CD4-positive, alpha-beta T cell treated with Interferon alpha-2 for 1 hour (primary cell): ENCODE measurements around the gene ATXN7L2.
"Not testable (repeated sequence)": the region's sequence is repeated elsewhere in the genome, so short reads cannot be mapped to it uniquely, and the experiment has no call there.

Experiments
- DNase-seq, 2 donors: peaks; one replicate each; pipeline ENCODE4 v3.0.0-alpha.2; 2020 to 2022

ATXN7L2 gene, protein sequence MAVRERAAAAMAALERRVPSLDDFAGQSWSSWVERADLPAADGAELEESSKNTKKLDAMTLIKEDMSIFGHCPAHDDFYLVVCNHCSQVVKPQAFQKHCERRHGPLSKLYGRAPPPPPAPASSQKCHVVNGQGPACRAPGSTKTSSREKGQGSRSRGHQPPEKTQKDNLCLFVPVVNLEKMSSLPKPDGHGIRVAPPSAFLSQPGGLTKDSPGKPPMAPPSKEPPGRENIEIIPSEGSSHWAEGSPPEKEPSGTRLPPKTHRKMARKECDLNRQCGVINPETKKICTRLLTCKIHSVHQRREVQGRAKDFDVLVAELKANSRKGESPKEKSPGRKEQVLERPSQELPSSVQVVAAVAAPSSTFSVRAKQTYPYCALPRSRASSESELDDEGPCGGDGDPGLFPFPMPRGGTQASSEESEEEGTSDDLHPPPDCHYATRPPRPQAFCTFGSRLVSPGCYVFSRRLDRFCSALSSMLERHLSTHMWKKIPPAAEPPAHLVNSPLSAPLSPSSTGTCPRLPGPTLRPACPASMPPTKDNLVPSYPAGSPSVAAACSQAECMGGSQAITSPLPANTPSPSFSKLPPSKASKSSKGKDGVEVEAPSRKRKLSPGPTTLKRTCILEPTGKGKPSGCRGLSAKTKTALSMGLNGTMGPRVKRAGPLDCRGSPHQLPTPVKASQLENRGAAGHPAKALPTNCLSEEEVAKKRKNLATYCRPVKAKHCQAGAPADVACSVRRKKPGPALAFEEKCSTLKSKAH

DNA sequence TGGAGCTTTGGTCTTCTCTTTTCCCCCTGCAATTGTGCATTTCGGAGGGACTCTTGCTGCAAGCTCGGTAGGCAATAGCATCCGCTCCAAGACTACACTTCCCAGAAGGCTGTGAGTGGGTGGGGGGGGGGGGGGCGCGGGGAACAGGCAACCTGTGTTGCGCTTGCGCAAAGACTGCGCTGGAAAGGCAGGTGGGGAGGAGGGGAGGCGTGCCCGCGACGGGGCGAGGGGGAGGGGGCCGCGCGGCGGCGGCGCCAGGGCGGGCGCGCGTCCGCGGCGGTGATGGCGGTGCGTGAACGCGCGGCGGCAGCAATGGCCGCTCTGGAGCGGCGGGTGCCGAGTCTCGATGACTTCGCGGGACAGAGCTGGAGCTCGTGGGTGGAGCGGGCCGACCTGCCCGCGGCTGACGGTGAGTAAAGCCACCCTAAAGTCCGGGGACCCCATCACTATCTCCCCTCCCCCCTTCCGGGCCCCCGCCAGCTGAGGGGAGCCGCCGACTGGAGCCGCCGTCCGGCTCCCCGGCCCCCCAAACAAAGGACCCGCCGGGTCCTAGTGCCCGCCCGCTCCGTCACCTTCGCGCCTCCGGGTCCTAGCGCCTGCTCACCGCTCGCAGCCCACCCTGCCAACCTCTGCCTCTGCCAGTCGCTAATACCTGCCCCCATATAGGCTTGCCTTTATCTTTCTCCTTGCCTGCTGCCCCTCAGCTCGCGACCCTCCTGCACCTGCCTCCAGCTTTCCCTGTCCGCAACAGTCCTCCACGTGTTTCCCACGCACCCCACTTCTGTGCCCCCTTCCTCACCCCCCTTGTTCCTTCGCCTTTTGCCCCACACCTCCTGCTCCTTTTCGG is at the start of gene ATXN7L2:
Gene ATXN7L2, plus strand, starts transcription at position 234 of the 847 bp plus-strand sequence. Its CDS starts 49 bp downstream, at position 283.
- DNase-seq: peak; percentile 96 to 97

DNA sequence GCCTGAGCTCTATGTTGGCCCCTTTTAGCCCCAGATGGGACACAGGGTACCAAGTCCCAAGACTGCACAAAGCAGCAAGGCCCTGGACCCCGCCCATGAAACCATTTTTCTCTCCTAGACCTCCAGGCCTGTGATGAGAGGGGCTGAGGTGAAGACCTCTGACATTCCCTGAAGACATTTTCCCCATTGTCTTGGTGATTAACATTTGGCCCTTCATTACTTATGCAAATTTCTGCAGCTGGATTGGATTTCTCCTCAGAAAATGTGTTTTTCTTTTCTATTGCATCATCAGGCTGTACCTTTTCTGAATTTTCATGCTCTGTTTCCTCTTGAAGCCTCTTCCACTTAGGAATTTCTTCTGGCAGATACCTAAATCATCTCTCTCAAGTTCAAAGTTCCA is 49.2 kb upstream of the ATXN7L2 start:
- DNase-seq: no peak

DNA sequence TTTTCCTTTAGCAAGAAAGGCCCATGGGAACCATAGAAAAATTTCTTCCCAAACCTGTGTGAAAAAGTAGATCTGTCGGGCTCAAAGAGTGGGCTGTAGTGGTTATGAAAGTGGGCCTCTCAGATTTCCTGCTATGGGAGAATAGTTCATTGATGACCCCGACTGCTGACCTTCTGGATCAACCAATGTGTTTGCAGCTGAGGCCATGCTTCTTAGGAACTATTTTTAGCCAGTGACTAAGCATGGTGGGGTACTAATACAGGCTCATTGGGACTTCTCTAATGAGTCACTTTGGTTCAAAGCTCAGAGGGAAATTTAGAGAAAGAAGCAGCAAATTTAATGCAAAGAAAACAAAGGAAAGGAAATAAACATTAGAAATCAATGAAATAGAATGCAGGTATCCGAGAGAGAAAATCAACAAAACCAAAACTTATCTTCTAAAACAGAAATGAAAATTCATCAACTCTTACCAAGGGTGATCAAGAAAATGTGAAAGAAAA is 44.9 kb upstream of the ATXN7L2 start:
- DNase-seq: no peak

DNA sequence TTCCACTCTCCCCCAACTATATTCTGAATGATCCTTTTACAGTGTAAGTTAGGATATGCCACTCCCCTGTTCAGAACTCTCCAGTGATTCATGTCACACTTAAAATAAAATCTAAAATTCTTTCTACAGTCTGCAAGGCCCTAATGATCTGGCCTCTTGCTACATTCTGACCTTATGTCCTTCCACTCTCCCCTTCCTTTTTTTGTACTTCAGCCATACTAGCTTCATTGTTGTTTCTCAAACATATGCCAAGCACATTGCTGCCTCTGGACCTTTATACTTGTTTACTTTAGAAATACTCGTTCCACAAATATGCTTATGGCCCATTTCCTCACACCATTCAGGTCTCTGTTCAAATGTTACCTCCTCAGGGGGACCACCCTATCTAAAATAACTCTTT is 42.6 kb upstream of the ATXN7L2 start:
- no peak for DNase-seq

DNA sequence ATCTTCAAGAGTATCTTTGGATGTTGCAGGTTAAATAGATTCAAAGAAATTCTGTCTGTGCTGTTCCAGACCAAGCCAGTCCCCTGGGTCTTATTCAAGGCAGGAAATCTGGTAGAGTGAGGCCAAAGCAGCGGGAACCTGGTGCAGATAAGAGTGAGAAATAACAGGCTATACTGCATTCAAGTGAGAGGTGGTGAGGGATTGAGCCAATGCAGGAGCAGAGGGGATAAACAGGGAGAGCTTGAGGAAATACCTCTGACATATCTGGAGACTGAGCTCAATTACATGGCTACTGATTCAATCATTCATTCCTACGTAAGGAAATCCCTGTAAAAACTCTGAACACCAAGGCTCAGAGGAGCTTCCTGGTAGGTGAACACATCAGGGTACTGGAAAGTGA is 40.2 kb upstream of the ATXN7L2 start:
- no peak for DNase-seq

DNA sequence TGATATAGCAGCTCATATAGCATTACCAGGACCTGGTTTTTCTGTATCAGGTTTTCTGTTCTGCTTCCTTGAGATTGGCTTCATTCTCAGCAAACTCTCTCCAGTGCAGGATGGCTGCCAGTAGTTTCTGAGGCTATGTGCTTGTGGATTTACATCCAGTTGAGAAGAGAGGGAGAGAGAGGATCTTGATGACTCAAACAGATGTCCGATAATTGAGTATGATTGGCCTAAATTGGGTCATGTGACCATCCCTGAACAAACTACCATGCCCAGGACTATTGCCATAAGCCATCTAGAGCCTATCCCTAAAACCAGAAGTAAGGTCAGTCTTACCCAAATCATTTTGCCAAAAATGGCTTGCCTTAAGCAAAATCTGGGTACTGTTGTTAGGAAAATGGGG is 39.4 kb upstream of the ATXN7L2 start:
- no peak for DNase-seq

DNA sequence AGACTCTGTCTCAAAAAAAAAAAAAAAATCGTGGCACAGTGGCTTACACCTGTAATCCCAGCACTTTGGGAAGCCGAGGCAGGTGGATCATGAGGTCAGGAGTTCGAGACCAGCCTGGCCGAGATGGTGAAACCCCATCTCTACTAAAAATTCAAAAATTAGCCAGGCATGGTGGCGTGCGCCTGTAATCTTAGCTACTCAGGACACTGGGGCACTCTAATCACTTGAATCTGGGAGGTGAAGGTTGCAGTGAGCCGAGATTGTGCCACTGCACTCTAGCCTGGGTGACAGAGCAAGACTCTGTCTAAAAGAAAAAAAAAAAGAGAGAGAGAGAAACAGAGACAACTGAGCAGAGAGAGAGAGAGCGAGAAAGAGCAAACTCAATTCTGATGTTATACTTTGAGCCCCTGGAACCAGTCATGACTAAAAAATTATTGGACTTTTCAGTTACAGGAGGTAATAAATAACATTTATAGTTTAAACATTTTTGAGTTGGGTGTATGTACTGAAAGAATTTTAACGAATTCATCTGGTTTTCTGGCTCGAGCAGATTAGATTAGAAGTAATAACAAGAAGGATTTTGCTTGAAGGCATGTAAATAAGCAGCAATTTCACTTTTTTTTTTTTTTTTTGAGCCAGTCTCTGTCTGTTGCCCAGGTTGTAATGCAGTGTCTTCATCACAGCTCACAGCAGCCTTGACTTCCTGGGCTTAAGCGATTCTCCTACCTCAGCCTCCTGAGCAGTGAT is 37.6 kb upstream of the ATXN7L2 start:
- not testable (repeated sequence) for DNase-seq

DNA sequence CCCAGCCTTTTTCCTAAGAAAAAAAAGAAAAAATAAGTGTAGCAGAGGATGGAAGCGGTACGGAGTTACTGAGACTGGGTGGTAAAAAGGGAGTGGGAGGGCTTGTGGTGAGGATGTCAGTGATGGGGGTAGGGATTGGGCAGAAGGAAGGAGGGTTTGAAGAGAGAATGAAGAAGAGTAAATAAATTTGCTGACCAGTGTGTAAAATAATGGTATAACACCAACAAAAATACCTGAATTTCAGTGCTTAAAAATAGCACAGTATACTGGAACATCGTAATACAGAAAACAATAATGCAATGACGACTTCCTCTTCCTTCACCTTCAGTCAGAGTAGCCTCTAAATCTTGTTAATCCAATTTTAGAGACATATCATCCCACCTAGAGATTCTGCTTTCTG is 36.2 kb upstream of the ATXN7L2 start:
- no peak for DNase-seq

DNA sequence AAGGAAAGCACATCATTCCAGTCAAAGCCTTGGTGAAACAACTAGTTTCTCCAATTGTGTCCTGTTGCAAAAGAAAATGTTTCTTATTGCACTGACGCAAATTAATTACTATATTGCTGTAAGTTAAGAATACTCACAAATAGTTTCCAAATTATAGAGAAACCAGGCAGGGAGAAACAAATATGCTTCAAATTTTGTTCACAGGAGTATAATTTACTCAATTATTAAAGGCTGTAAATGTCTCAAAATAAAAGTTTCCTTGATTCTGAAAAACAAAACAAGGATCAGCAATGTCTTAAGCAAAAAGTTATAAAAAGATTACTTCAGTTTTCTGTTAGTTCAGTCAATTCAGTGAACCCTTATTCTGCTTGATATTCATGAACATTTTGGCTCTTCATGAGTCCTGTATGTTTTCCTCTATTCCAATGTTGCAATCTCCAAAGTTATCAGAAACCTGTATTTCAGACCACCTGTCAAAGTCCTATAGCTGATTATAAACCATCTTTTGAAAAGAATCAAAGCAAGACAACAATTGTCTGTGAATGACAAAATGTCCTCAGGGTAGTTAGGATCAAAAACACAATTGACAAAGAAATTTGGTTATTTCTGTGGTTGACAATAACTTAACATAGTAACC is 29.1 kb upstream of the ATXN7L2 start:
- no peak for DNase-seq

DNA sequence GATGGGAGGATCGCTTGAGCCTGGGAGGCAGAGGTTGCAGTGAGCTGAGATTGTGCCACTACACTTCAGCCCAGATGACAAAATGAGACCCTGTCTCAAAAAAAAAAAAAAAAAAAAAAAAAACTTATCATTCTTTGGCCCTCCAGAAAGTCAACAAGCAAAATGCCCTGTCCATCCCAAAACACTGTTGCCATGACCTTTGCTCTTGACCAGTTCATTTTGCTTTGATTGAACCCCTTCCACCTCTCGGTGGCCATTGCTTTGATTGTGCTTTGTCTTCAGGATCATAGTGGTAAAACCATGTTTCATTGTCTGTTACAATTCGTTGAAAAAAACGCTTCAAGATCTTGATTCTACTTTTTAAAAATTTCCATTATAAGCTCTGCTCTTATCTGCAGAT is 25.9 kb upstream of the ATXN7L2 start:
- DNase-seq: no peak

DNA sequence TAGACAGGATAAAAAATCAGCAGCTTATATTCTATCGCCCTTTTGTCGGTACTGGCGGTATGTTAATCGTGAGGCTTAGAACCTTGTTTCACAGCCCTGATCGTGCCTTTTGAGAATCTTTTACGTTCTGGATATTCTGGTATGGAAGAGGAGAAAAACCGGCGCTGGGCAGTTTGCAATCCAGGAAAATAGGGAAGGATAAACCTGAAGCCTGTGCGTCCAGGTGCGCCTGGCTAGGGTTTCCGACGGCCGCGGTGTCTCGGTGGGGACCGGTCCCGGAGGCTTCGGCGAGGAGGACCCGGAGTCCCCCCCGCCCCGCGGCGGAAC is 17.6 kb upstream of the ATXN7L2 start:
- no peak for DNase-seq

DNA sequence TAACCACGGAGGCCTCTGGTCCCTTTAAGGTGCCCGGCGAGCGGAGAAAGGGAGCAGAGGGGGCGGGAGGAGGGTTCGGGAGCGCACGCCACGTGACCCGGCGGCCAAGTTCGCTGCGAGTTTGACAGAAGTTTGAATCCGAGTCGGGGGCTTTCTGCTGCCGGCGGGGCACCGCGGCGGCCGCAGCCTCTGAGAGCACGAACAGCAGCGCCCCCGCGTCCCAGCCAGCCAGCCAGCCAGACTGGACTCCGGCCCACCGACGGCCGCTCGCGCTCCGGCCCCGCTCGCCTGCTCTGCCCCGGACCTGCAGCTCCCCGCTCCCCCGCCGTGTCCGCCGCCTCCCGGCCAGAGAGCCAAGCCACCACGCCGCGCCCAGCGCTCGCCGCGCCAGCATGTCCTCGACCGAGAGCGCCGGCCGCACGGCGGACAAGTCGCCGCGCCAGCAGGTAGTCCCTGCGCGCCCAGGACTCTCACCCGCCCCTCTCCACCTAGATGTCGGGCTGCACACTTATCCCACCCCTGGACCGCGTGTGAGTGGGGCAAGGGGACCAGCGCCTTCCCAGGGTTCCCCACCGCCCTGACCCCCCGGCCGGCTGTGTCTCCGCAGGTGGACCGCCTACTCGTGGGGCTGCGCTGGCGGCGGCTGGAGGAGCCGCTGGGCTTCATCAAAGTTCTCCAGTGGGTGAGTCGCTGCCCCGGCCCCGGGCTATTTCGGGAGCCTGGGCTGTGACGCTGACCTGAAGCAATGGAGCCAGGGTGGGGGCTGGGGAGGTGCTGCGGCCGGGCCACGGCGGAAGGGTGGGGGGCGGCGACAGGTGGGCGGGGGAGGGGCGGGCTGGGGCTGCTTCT is 17.0 kb upstream of the ATXN7L2 start, which contains the start of gene SYPL2:
Gene SYPL2, plus strand, starts transcription at position 95 of the 849 bp plus-strand sequence. Its CDS starts 298 bp downstream, at position 393.
- peak in 1 of 2 donors; percentile 21 for DNase-seq

DNA sequence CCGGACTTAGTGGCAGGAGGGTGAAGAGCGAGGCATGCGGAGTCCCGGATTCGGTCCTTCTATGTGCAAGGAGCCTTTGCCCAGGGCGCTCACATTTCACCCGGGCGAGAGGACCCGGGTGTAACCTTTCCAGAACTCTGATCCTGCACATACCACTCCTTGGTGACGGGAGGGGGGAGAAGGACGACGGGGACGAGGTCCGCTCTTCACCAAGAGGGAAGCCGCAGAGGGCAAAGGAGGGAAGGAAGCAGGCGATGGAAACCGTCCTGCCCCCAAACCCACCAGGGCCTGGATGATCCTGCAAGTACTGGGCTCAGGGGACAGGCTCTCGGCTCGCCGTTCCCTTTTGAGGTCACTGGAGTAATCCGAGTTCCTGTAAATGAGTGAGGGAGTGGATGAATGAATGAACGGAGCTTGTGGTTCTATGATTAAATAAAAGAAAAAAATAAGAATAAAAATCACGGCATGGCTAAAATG is 16.4 kb upstream of the ATXN7L2 start:
- DNase-seq: no peak

DNA sequence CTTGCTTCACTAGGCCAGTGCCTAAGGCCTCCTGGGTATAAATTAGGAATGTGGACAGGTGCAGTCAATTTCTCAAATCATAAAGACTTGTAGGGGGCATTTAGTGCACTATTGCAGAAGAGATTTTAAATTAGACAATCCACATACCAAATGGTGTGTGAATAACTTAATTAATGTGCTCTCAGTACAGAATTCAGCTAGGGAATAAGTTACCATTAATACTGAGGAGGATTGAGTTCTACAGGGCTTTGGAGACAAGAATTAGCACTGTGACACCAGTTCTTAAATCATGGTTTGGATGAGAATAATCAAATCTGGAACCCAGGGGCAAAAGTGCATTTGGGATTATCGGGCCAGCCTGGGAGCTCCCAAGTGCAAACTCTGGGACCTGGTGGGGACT is 15.6 kb upstream of the ATXN7L2 start:
- DNase-seq: no peak

DNA sequence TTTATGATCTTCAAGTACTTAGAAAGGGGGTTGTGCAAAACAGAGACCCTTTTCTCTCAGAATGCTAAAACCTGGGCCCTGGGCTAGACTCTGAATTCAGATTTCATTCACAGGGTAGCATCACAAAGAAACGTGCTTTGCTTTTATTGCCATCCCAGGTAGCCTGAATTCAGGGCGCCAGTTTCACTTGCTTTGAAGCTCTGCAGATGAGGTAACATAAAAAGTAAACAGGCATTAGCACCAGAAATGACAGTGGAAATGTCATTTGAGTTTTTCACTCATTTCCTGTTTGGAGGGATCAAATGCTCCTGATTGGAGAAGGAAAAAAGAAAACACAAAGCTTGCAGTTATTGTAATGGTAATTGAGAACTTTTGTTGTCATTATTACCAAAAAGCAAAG is 14.8 kb upstream of the ATXN7L2 start:
- DNase-seq: no peak

DNA sequence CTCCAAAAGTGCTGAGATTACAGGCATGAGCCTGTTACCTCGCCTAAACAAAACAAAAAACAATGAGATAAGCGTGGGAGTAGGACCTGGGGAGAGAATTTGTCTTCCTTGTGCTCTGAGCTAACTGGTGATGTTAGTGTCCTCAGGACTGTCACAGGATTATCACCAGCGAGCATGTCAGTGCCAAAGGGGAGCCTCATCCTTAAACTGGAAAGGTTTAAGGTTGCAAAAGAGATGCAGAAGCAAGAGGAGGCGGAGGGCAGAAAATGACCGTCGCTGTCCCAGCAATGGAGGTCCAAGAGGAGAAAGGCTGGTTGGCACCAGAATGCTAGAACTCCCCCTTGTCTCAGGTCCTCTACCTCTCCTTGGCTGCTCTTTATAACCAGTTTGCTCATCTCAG is 13.5 kb upstream of the ATXN7L2 start:
- DNase-seq: no peak

DNA sequence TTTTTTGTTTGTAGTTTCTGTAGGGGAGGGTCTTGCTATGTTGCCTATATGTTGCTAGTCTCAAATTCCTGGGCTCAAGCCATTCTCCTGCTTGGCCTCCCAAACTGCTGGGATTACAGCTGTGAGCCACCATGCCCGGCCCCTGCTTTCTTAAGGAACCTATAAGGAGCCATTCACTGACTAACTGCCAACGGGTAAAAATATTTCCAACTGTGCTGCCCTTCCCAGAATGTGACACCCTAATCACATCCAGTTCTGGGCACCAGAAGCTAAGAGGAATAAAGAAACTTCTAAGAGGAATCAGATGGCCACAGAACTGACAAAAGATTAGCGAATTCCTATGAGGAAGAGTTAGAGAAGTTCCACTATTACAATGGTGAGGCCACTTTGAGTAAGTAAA is 10.9 kb upstream of the ATXN7L2 start:
- no peak for DNase-seq

DNA sequence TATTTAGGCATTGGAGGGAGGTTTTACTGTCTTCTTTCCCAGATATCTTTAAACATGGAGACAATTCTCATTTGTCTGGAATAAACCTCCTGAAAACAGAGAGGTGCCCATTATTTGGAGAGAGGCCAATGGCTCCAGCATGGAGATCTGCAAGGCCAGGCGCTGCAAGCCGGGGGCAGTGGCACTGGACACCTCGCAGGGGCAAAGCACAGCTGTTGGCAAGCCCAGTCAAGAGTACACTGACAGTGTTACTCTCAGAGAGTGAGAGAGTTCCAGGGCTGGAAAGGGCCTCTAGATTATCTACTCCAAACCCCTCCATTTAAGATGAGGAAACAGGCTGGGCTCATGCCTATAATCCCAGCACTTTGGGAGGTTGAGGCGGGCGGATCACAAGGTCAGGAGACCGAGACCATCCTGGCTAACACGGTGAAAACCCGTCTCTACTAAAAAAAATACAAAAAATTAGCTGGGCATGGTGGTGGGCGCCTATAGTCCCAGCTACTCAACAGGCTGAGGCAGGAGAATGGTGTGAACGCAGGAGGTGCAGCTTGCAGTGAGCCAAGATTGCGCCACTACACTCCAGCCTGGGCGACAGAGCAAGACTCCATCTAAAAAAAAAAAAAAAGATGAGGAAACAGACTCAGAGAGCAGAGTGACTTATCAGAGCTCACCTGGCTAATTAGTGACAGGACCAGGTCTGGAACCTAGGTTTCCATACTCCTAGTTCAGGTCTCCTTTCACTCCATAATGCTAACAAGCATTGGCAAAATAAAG is 10.2 kb upstream of the ATXN7L2 start:
- DNase-seq: not testable (repeated sequence)

DNA sequence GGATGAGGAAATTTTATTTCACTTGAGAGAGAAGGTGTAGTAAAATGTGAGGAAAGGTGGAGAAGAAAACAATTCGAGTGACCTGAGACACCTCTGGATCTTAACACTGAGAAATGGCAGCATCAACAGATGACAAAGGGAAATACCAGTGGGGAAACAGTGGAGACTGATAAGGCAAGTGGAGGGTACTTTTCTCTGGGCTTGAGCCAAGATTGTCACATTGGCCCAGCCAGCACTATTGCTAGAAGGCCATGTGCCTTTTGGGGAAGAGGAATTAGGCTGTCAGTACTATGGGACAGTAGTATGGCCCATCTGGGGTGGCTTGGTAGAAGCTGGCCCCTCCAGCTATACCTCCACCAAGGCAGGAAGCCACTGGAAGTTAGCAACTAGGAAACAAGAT is 9.0 kb upstream of the ATXN7L2 start:
- DNase-seq: no peak

DNA sequence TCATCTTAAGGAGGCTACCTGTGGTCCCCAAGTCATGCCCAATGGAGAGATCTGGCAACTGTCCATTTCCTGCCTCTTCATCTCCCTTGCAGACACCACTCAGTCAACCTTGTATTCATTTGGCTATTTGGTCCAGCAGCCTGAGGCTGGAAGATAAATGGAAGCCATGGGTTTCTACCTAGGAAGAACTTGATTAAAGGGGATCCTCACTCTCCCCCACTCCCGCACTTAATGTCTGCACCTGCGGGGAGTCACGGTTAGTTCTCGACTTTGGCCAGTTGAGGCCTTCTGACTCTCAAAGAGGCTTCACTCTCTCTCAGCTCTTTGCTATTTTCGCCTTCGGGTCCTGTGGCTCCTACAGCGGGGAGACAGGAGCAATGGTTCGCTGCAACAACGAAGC is 8.4 kb upstream of the ATXN7L2 start:
- no peak for DNase-seq
